GM23338 (cell line): ENCODE measurements around the gene FGF4. TPM values are rescaled to one million over a fixed set of nuclear protein-coding genes. Genes with fewer than 3 reads are reported as not detected.

ENCODE experiments used
- ATAC-seq: fragments of 200-7000 bp; cut with Tn5 transposase; 3 replicates; pipeline ENCODE4 v1.9.1; 2020
- DNase-seq: peaks from one replicate; pipeline ENCODE4 v3.0.0-alpha.2; 2015; ENCODE audit warnings: low spot score
- H2AFZ ChIP-seq: fragments of 200-600 bp; sonication (generic); 2 replicates; pipeline ENCODE4 v1.8.0; 2016; ENCODE audit warnings: antibody characterized with exemption, mild to moderate bottlenecking, moderate library complexity
- H3F3A ChIP-seq: fragments of 200-600 bp; sonication (generic); replicated peaks from 2 replicates; pipeline ENCODE4 v1.8.0; 2017; ENCODE audit warnings: antibody characterized with exemption, mixed run types, low read depth
- H3K27ac ChIP-seq: fragments of 200-600 bp; sonication (generic); 2 replicates; pipeline ENCODE4 v1.6.1; 2016; ENCODE audit warnings: low read depth
- H3K27me3 ChIP-seq: fragments of 200-600 bp; sonication (generic); 2 replicates; pipeline ENCODE4 v1.8.0; 2016; ENCODE audit warnings: mild to moderate bottlenecking, mixed run types, moderate library complexity; ENCODE audit not compliant: insufficient read depth
- H3K36me3 ChIP-seq: fragments of 200-600 bp; sonication (generic); 2 replicates; pipeline ENCODE4 v1.8.0; 2016; ENCODE audit warnings: mild to moderate bottlenecking; ENCODE audit not compliant: insufficient read depth
- H3K4me1 ChIP-seq: fragments of 200-600 bp; sonication (generic); 2 replicates; pipeline ENCODE4 v1.8.0; 2016; ENCODE audit warnings: mild to moderate bottlenecking, moderate library complexity; ENCODE audit not compliant: insufficient read depth
- H3K4me2 ChIP-seq: fragments of 200-600 bp; sonication (generic); 2 replicates; pipeline ENCODE4 v1.7.1; 2017; ENCODE audit warnings: mixed run types
- H3K4me3 ChIP-seq: fragments of 200-600 bp; sonication (generic); 2 replicates; pipeline ENCODE4 v1.6.1; 2016; ENCODE audit warnings: mixed run types
- H3K79me2 ChIP-seq: fragments of 200-600 bp; sonication (generic); replicated peaks from 2 replicates; pipeline ENCODE4 v1.8.0; 2017; ENCODE audit warnings: mild to moderate bottlenecking; ENCODE audit not compliant: insufficient read depth
- H3K9me2 ChIP-seq: fragments of 200-600 bp; sonication (generic); 2 replicates; pipeline ENCODE4 v1.8.0; 2017; ENCODE audit not compliant: insufficient read depth
- H4K20me1 ChIP-seq: fragments of 200-600 bp; sonication (generic); replicated peaks from 2 replicates; pipeline ENCODE4 v1.8.0; 2017; ENCODE audit warnings: mild to moderate bottlenecking; ENCODE audit not compliant: insufficient read depth
- H3K27ac Mint-ChIP-seq: 2 replicates; pipeline ENCODE4 v1.8.0; 2020; ENCODE audit warnings: inconsistent platforms, mild to moderate bottlenecking, moderate library complexity, mixed read lengths
- H3K27me3 Mint-ChIP-seq: 3 replicates; pipeline ENCODE4 v1.8.0; 2022; ENCODE audit warnings: low read depth, mild to moderate bottlenecking, moderate library complexity, mixed read lengths, inconsistent platforms; ENCODE audit not compliant: insufficient read depth, poor library complexity
- H3K36me3 Mint-ChIP-seq: 3 replicates; pipeline ENCODE4 v1.8.0; 2021; ENCODE audit warnings: low read depth, mild to moderate bottlenecking, inconsistent platforms, moderate library complexity, mixed read lengths
- H3K4me1 Mint-ChIP-seq: 3 replicates; pipeline ENCODE4 v1.8.0; 2020; ENCODE audit warnings: mild to moderate bottlenecking, inconsistent platforms, mixed read lengths
- H3K4me3 Mint-ChIP-seq: 3 replicates; pipeline ENCODE4 v1.8.0; 2021; ENCODE audit warnings: moderate library complexity, mild to moderate bottlenecking, inconsistent platforms, mixed read lengths
- H3K9me3 Mint-ChIP-seq: 3 replicates; pipeline ENCODE4 v1.8.0; 2020; ENCODE audit warnings: moderate library complexity, mild to moderate bottlenecking, inconsistent platforms, mixed read lengths
- CREB1 ChIP-seq: fragments of 250-450 bp; sonication (Bioruptor Pico); IDR thresholded peaks from 2 replicates; pipeline ENCODE4 v1.5.0; 2020; ENCODE audit warnings: low read depth, mild to moderate bottlenecking, moderate library complexity
- CTCF ChIP-seq, 2 experiments: fragments of 200-600 bp in 1 of 2; sonication (generic) in 1 of 2; conservative IDR thresholded peaks; 2 replicates each; pipeline versions ENCODE4 v1.5.1 to v1.6.1; 2016 to 2017; ENCODE audit warnings: antibody characterized with exemption in 2 of 2, low read depth in 2 of 2, mild to moderate bottlenecking in 2 of 2, moderate library complexity in 1 of 2
- ETS1 ChIP-seq: IDR thresholded peaks from 2 replicates; pipeline ENCODE4 v1.6.1; 2016; ENCODE audit warnings: antibody characterized with exemption
- EZH2 ChIP-seq: fragments of 200-600 bp; sonication (generic); IDR thresholded peaks from one replicate; pipeline ENCODE4 v1.8.0; 2017; ENCODE audit warnings: antibody characterized with exemption, mild to moderate bottlenecking, low read depth; ENCODE audit not compliant: unreplicated experiment
- EZH2phosphoT487 ChIP-seq: fragments of 200-600 bp; sonication (generic); IDR thresholded peaks from one replicate; pipeline ENCODE4 v1.8.1; 2018; ENCODE audit warnings: antibody characterized with exemption; ENCODE audit not compliant: unreplicated experiment
- JUNB ChIP-seq: IDR thresholded peaks from one replicate; pipeline ENCODE4 v1.6.1; 2016; ENCODE audit warnings: antibody characterized with exemption; ENCODE audit not compliant: unreplicated experiment
- NANOG ChIP-seq: IDR thresholded peaks from 2 replicates; pipeline ENCODE4 v1.6.1; 2016; ENCODE audit warnings: antibody characterized with exemption, borderline replicate concordance
- POLR2AphosphoS5 ChIP-seq: IDR thresholded peaks from 2 replicates; pipeline ENCODE4 v1.6.1; 2016; ENCODE audit warnings: antibody characterized with exemption, low read depth
- REST ChIP-seq: IDR thresholded peaks from one replicate; pipeline ENCODE4 v1.6.1; 2018; ENCODE audit warnings: antibody characterized with exemption; ENCODE audit not compliant: unreplicated experiment
- ZNF114 ChIP-seq: fragments of 250-450 bp; sonication (Bioruptor Pico); IDR thresholded peaks from 2 replicates; pipeline ENCODE4 v1.5.0; 2020; ENCODE audit warnings: mild to moderate bottlenecking, moderate library complexity
- polyA plus RNA-seq: library from polyadenylated mRNA; unstranded; fragments of >200 nt; fragmentation: Nextera tagmentation; extraction: Ambion mirVana; gene quantifications from 2 replicates; pipeline ENCODE4 v1.2.1, GENCODE V29; 2016
- total RNA-seq: library from RNA; depleted of rRNA; stranded (reverse); fragments of >200 nt; shearing (Covaris generic); gene quantifications from 2 replicates; pipeline ENCODE4 v1.2.3, GENCODE V29; 2014

Gene FGF4
- total and polyA plus RNA-seq, 2 experiments from 2014 or later: 4.8 to 13.1 TPM

GRCh38 chr11:69820441-69820840 is 45.3 kb upstream of the FGF4 start (continued):
- TF ChIP-seq ZNF114 (CRISPR knock-in tag): no peak
- TF ChIP-seq ETS1: no peak
- TF ChIP-seq EZH2: no peak
- no peak for TF ChIP-seq CREB1 (CRISPR knock-in tag)
- no peak for TF ChIP-seq NANOG
- TF ChIP-seq EZH2phosphoT487: no peak
- no peak for TF ChIP-seq POLR2AphosphoS5
- TF ChIP-seq REST: no peak

- Histone ChIP-seq H3K36me3 (no peaks in the 10 kb centered on the region), H4K20me1 (no peaks in the 10 kb centered on the region), H3K79me2 (no peaks in the 10 kb centered on the region), H2AFZ (0 out of 2 replicates have a peak overlapping the region, but pooled peaks have one; percentile 23), H3K4me2 (peak overlapping the region; percentile 82), H3K27ac (no peak overlapping the region), H3K9me2 (no peaks in the 10 kb centered on the region), H3F3A (no peaks in the 10 kb centered on the region), H3K4me3 (peak overlapping the region; percentile 51), H3K4me1 (peaks cover 8% of the 10 kb centered on the region; the same call in 1 of the 2 replicates), H3K27me3 (peaks cover 77% of the 10 kb centered on the region)
- H3K27ac Mint-ChIP-seq: no peak overlapping the region
- DNase-seq (peak; percentile 56), ATAC-seq (peak; percentile 12)
- peak overlapping the region; percentile 56 for H3K4me3 Mint-ChIP-seq
- H3K27me3 Mint-ChIP-seq: peaks cover 73% of the 10 kb centered on the region
- H3K36me3 Mint-ChIP-seq: no peaks in the 10 kb centered on the region; the same call in 2 of the 3 replicates
- H3K9me3 Mint-ChIP-seq: no peaks in the 10 kb centered on the region; the same call in 2 of the 3 replicates
- peaks cover 4% of the 10 kb centered on the region for H3K4me1 Mint-ChIP-seq
- TF ChIP-seq NANOG (no peak), CTCF (conservative IDR thresholded peaks at IDR 0.05; ENCODE audit: low read depth in 2 of 2) (no peak), REST (no peak), POLR2AphosphoS5 (no peak), EZH2 (peak; percentile 92), CREB1 (CRISPR knock-in tag) (no peak), EZH2phosphoT487 (peak; percentile 91), JUNB (no peak)
Observed at GRCh38 chr11:69819541-69820070, 44.5 kb upstream of the FGF4 start.
